ENCODE results near the gene DNALI1.
"Not testable (repeated sequence)": the region's sequence is repeated elsewhere in the genome, so short reads cannot be mapped to it uniquely, and the experiment has no call there.

Gene DNALI1

DNA sequence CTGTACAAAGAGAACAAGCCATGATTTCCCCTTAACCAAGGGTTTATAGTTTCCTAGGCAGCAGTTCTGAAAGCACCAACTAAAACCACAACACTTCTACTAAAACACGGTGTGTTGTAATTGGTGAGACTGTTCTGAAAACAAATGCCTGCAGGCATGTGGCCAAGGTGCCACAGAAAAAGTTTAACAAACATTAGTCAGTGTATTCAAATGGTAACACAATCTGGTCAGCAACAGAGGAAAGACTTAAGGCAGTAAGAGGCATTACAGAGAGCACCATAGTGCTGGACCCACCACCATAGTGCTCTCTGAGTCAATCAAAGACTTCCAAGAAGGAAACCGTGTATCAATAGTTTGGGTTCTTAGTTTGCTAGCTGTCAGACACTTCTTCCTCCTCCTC, 19.4 kb upstream of the DNALI1 start:
- Histone ChIP-seq H3K27ac (ENCODE audit: low read depth, low read length) (no peak overlapping the region), H3F3A (ENCODE audit: control insufficient read depth, insufficient read depth) (no peaks in the 10 kb centered on the region), H3K9me2 (replicated peaks; ENCODE audit: control insufficient read depth, low read length) (no peaks in the 10 kb centered on the region), H4K20me1 (ENCODE audit: control insufficient read depth, insufficient read depth, low read depth, low read length) (peaks cover 4% of the 10 kb centered on the region; the same call in 1 of the 2 replicates), H3K4me3 (ENCODE audit: low read length) (no peak overlapping the region), H3K79me2 (ENCODE audit: control insufficient read depth, low read length) (no peaks in the 10 kb centered on the region), H3K27me3 (ENCODE audit: control insufficient read depth, low read length) (no peaks in the 10 kb centered on the region), H3K4me1 (ENCODE audit: control insufficient read depth, low read length) (no peaks in the 10 kb centered on the region), H3K36me3 (ENCODE audit: control insufficient read depth, low read length) (peaks cover 61% of the 10 kb centered on the region), H3K4me2 (ENCODE audit: low read length) (no peak overlapping the region), H3K9me3 (ENCODE audit: control insufficient read depth, insufficient read depth, low read length) (no peaks in the 10 kb centered on the region)
- TF ChIP-seq EZH2phosphoT487 (IDR thresholded peaks at IDR 0.05; ENCODE audit: borderline replicate concordance, low read length): no peak
- TF ChIP-seq, protein P1, sequence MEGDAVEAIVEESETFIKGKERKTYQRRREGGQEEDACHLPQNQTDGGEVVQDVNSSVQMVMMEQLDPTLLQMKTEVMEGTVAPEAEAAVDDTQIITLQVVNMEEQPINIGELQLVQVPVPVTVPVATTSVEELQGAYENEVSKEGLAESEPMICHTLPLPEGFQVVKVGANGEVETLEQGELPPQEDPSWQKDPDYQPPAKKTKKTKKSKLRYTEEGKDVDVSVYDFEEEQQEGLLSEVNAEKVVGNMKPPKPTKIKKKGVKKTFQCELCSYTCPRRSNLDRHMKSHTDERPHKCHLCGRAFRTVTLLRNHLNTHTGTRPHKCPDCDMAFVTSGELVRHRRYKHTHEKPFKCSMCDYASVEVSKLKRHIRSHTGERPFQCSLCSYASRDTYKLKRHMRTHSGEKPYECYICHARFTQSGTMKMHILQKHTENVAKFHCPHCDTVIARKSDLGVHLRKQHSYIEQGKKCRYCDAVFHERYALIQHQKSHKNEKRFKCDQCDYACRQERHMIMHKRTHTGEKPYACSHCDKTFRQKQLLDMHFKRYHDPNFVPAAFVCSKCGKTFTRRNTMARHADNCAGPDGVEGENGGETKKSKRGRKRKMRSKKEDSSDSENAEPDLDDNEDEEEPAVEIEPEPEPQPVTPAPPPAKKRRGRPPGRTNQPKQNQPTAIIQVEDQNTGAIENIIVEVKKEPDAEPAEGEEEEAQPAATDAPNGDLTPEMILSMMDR (IDR thresholded peaks at IDR 0.05; ENCODE audit: low read depth, low read length, poor library complexity, severe bottlenecking): no peak

DNA sequence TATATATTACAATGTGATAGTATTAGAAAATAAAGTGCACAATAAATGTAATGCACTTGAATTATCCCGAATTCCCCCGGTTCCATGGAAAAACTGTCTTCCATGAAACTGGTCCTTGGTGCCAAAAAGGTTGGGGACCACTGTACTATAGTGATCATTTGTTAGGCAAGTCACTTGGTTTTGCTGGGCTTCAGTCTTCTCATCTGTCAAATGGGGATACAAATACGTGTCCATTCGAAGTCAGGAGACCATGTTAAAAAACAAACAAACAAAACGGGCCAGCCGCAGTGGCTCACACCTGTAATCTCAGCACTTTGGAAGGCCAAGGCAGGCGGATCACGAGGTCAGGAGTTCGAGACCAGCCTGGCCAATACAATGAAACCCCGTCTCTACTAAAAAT, 17.6 kb upstream of the DNALI1 start:
- H3F3A ChIP-seq (ENCODE audit: control insufficient read depth, insufficient read depth); H3K9me3 ChIP-seq (ENCODE audit: control insufficient read depth, insufficient read depth, low read length); H3K27me3 ChIP-seq (ENCODE audit: control insufficient read depth, low read length); H3K4me2 ChIP-seq (ENCODE audit: low read length); H3K9me2 ChIP-seq (replicated peaks; ENCODE audit: control insufficient read depth, low read length); H3K27ac ChIP-seq (ENCODE audit: low read depth, low read length); H3K4me3 ChIP-seq (ENCODE audit: low read length); H3K4me1 ChIP-seq (ENCODE audit: control insufficient read depth, low read length); H3K79me2 ChIP-seq (ENCODE audit: control insufficient read depth, low read length); H4K20me1 ChIP-seq (ENCODE audit: control insufficient read depth, insufficient read depth, low read depth, low read length): not testable (repeated sequence)
- peaks cover 68% of the 10 kb centered on the region for H3K36me3 ChIP-seq (ENCODE audit: control insufficient read depth, low read length)

DNA sequence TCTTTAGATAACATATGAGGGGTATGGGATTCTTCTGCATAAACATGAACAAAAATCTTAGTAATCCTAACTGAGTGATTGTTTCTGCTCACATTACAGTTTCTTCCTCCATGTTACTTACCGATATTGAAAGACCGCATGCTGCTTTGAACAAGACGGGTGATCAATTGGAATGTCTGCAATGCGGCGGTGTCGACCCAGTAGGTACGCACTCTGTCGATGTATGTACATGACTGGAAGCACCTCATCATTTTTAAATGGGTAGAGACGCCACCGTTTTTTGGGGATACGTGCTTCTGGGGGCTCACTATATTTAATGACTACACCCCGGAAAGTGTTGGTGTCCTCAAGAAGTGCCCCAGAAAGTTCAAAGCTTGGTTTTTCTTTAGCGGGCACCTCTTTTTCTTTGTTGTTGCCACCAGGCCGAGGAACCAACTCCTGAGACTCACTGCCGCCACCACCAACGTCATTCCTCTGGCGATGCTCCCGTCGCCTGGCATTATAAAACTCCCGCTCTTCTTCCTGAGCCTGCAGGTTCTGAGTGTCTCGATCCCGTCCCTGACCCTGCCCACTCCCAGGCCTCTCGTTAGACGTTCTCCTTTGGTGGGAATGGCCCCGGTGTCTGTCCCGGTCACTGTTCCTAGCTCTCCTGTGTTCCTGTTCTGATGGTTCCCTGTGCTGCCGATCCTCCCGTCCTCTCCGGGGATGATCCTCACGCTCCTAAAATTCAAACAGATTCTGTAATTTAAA, 16.5 kb upstream of the DNALI1 start:
- H3K27me3 ChIP-seq (ENCODE audit: control insufficient read depth, low read length): no peaks in the 10 kb centered on the region

DNA sequence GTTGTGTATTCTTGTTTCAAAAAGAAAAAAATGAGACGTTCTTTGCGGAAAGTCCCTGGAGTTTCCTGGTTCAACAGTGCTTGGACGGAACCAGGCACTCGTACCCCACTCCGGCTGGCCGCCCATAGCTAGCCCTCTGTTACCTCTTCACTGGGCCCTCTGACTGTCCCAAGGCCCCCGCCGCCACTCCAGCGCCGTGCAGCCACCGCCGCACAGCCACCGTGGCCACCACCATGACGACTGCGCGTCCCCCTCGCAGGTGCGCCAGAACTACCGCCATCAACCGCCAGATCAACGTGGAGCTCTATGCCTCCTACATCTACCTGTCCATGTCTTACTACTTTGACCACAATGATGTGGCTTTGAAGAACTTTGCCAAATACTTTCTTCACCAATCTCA, 12.2 kb upstream of the DNALI1 start:
- Histone ChIP-seq H3K27ac (ENCODE audit: low read depth, low read length) (no peak overlapping the region), H3K4me3 (ENCODE audit: low read length) (no peak overlapping the region), H3K36me3 (ENCODE audit: control insufficient read depth, low read length) (peaks cover 64% of the 10 kb centered on the region), H3K9me3 (ENCODE audit: control insufficient read depth, insufficient read depth, low read length) (no peaks in the 10 kb centered on the region), H3K27me3 (ENCODE audit: control insufficient read depth, low read length) (no peaks in the 10 kb centered on the region), H3F3A (ENCODE audit: control insufficient read depth, insufficient read depth) (no peaks in the 10 kb centered on the region), H3K79me2 (ENCODE audit: control insufficient read depth, low read length) (peaks cover 9% of the 10 kb centered on the region), H3K4me1 (ENCODE audit: control insufficient read depth, low read length) (no peaks in the 10 kb centered on the region), H3K4me2 (ENCODE audit: low read length) (no peak overlapping the region), H4K20me1 (ENCODE audit: control insufficient read depth, insufficient read depth, low read depth, low read length) (no peaks in the 10 kb centered on the region), H3K9me2 (replicated peaks; ENCODE audit: control insufficient read depth, low read length) (no peaks in the 10 kb centered on the region)
- TF ChIP-seq, protein P1 (IDR thresholded peaks at IDR 0.05; ENCODE audit: low read depth, low read length, poor library complexity, severe bottlenecking): no peak
- TF ChIP-seq EZH2phosphoT487 (IDR thresholded peaks at IDR 0.05; ENCODE audit: borderline replicate concordance, low read length): no peak

More for the DNA sequence above, 16.5 kb upstream of the DNALI1 start:
- 0 out of 2 replicates have a peak, but pooled peaks cover 5% of the 10 kb centered on the region for H3K79me2 ChIP-seq (ENCODE audit: control insufficient read depth, low read length)
- H3K9me3 ChIP-seq (ENCODE audit: control insufficient read depth, insufficient read depth, low read length): no peaks in the 10 kb centered on the region
- peaks cover 70% of the 10 kb centered on the region for H3K36me3 ChIP-seq (ENCODE audit: control insufficient read depth, low read length)
- H3K4me2 ChIP-seq (ENCODE audit: low read length): no peak overlapping the region
- no peak overlapping the region for H3K27ac ChIP-seq (ENCODE audit: low read depth, low read length)
- H3K4me1 ChIP-seq (ENCODE audit: control insufficient read depth, low read length): no peaks in the 10 kb centered on the region
- no peaks in the 10 kb centered on the region for H3F3A ChIP-seq (ENCODE audit: control insufficient read depth, insufficient read depth)
- TF ChIP-seq, protein P1 (IDR thresholded peaks at IDR 0.05; ENCODE audit: low read depth, low read length, poor library complexity, severe bottlenecking): no peak
- TF ChIP-seq EZH2phosphoT487 (IDR thresholded peaks at IDR 0.05; ENCODE audit: borderline replicate concordance, low read length): no peak
- no peak overlapping the region for H3K4me3 ChIP-seq (ENCODE audit: low read length)
- H3K9me2 ChIP-seq (replicated peaks; ENCODE audit: control insufficient read depth, low read length): no peaks in the 10 kb centered on the region
- no peaks in the 10 kb centered on the region; the same call in 1 of the 2 replicates for H4K20me1 ChIP-seq (ENCODE audit: control insufficient read depth, insufficient read depth, low read depth, low read length)

All from DOHH2 (cell line).